Keratinocyte (primary cell): ENCODE data around the gene PAXIP1. TPM values are rescaled to one million over a fixed set of nuclear protein-coding genes. Genes with fewer than 3 reads are reported as not detected.

Experiments
- DNase-seq: peaks from one replicate; pipeline ENCODE4 v3.0.0-alpha.2; 2011; ENCODE audit warnings: low read depth, missing footprints, low spot score
- FAIRE-seq: peaks from 2 replicates; lab custom pipeline; 2011; peaks lifted over from hg19 to GRCh38; lab: Jason Lieb, UNC
- H2AFZ ChIP-seq: 2 replicates; pipeline ENCODE4 v1.6.0; 2012; ENCODE audit warnings: low read length, control low read depth, inconsistent platforms; ENCODE audit not compliant: control insufficient read depth
- H3K27ac ChIP-seq: 2 replicates; pipeline ENCODE4 v1.5.1; 2011; ENCODE audit warnings: low read length; ENCODE audit not compliant: control insufficient read depth, insufficient read depth
- H3K27me3 ChIP-seq: 3 replicates; pipeline ENCODE4 v1.6.0; 2011; ENCODE audit warnings: low read length; ENCODE audit not compliant: control insufficient read depth, insufficient read depth; ENCODE audit errors: extremely low read depth
- H3K36me3 ChIP-seq, 2 experiments: 2 replicates in 1 of 2; 3 replicates in 1 of 2; pipeline ENCODE4 v1.5.1; 2011; ENCODE audit warnings: low read length in 2 of 2, mild to moderate bottlenecking in 1 of 2; ENCODE audit not compliant: control insufficient read depth in 2 of 2, insufficient read depth in 2 of 2; ENCODE audit errors: extremely low read depth in 1 of 2
- H3K4me1 ChIP-seq: 3 replicates; pipeline ENCODE4 v1.5.1; 2011; ENCODE audit warnings: low read length; ENCODE audit not compliant: control insufficient read depth, insufficient read depth; ENCODE audit errors: extremely low read depth
- H3K4me2 ChIP-seq: 3 replicates; pipeline ENCODE4 v1.6.0; 2011; ENCODE audit warnings: low read depth, low read length; ENCODE audit not compliant: control insufficient read depth, insufficient read depth; ENCODE audit errors: extremely low read depth
- H3K4me3 ChIP-seq, 3 experiments: fragments of 200-600 bp in 1 of 3; sonication (generic) in 1 of 3; 2 replicates in 2 of 3; 3 replicates in 1 of 3; pipeline ENCODE4 v1.5.1; 2011 to 2016; ENCODE audit warnings: low read length in 3 of 3, mild to moderate bottlenecking in 3 of 3, control low read depth in 2 of 3, inconsistent platforms in 1 of 3, low read depth in 1 of 3, mixed read lengths in 1 of 3, mixed run types in 1 of 3, moderate library complexity in 1 of 3; ENCODE audit not compliant: control insufficient read depth in 2 of 3, insufficient read depth in 2 of 3; ENCODE audit errors: extremely low read depth in 1 of 3
- H3K79me2 ChIP-seq: 2 replicates; pipeline ENCODE4 v1.6.0; 2012; ENCODE audit warnings: low read length; ENCODE audit not compliant: control insufficient read depth, insufficient read depth
- H3K9ac ChIP-seq: 3 replicates; pipeline ENCODE4 v1.6.0; 2011; ENCODE audit warnings: low read length; ENCODE audit not compliant: control insufficient read depth, insufficient read depth; ENCODE audit errors: extremely low read depth
- H3K9me1 ChIP-seq: 3 replicates; pipeline ENCODE4 v1.6.0; 2011; ENCODE audit warnings: low read length; ENCODE audit not compliant: control insufficient read depth, insufficient read depth; ENCODE audit errors: extremely low read depth
- H3K9me3 ChIP-seq: 2 replicates; pipeline ENCODE4 v1.5.1; 2012; ENCODE audit warnings: low read depth, low read length; ENCODE audit not compliant: control insufficient read depth
- H4K20me1 ChIP-seq: 3 replicates; pipeline ENCODE4 v1.6.0; 2011; ENCODE audit warnings: low read length; ENCODE audit not compliant: control insufficient read depth, insufficient read depth; ENCODE audit errors: extremely low read depth
- CTCF ChIP-seq, 3 experiments: IDR thresholded peaks in 1 of 3; conservative IDR thresholded peaks in 1 of 3; optimal IDR thresholded peaks in 1 of 3; 2 replicates in 2 of 3; 3 replicates in 1 of 3; pipeline versions ENCODE3 to v1.5.1; 2011; ENCODE audit warnings: low read length in 3 of 3, mild to moderate bottlenecking in 3 of 3, moderate library complexity in 2 of 3, control low read depth in 1 of 3, inconsistent platforms in 1 of 3; ENCODE audit not compliant: insufficient read depth in 2 of 3; ENCODE audit errors: extremely low read depth in 1 of 3
- EZH2 ChIP-seq: IDR thresholded peaks from one replicate; pipeline ENCODE4 v1.6.1; 2012; ENCODE audit warnings: inconsistent platforms, mild to moderate bottlenecking, low read length, moderate library complexity
- dilution Hi-C: fragments of 300-500 bp; cut with MboI; formaldehyde crosslinking; loops from one replicate; pipeline ENCODE4 v1.7.0; 2020; ENCODE audit warnings: low sequenced_read_pairs; ENCODE audit not compliant: extremely low pct_ligation_motif_present
- polyA plus RNA-seq, 5 experiments: library from polyadenylated mRNA; depleted of rRNA in 3 of 5; stranded (reverse) in 3 of 5; stranded (forward) in 1 of 5; unstranded in 1 of 5; fragments of >200 nt; gene quantifications; 1 replicate in 1 of 5; 2 replicates in 3 of 5; 3 replicates in 1 of 5; pipeline versions ENCODE4 v1.2.1 to v1.2.3, GENCODE V29; 2011 to 2012; ENCODE audit warnings: missing spikeins in 2 of 5, low read depth in 1 of 5, low replicate concordance in 1 of 5

Gene PAXIP1
- polyA plus RNA-seq, 1 donor (not counting 4 experiments of a cell fraction or from before 2014, with no cell fraction given), result 9.4 TPM

GRCh38 chr7:155048006-155048405 is 45.1 kb upstream of the PAXIP1 start:
- no peak overlapping the region for H3K4me2 ChIP-seq
- DNase-seq (no peak), FAIRE-seq (no peak)
- no peaks in the 10 kb centered on the region for H4K20me1 ChIP-seq
- dilution Hi-C loops, result no loop called here
- no peak overlapping the region for H3K4me3 ChIP-seq
- H3K27me3 ChIP-seq, result no peaks in the 10 kb centered on the region
- no peaks in the 10 kb centered on the region for H3K9me3 ChIP-seq
- no peak overlapping the region for H3K27ac ChIP-seq
- no peak overlapping the region for H2AFZ ChIP-seq
- no peak overlapping the region for H3K9ac ChIP-seq
- TF ChIP-seq CTCF (optimal IDR thresholded peaks at IDR 0.05 in 1 of 3, IDR thresholded peaks at IDR 0.05 in 1 of 3, conservative IDR thresholded peaks at IDR 0.05 in 1 of 3; ENCODE audit: extremely low read depth in 1 of 3, insufficient read depth in 2 of 3, low read length in 3 of 3) (no peak), EZH2 (no peak)
- H3K36me3 ChIP-seq, result no peaks in the 10 kb centered on the region
- no peaks in the 10 kb centered on the region for H3K79me2 ChIP-seq
- no peaks in the 10 kb centered on the region for H3K9me1 ChIP-seq
- no peaks in the 10 kb centered on the region for H3K4me1 ChIP-seq

DNA sequence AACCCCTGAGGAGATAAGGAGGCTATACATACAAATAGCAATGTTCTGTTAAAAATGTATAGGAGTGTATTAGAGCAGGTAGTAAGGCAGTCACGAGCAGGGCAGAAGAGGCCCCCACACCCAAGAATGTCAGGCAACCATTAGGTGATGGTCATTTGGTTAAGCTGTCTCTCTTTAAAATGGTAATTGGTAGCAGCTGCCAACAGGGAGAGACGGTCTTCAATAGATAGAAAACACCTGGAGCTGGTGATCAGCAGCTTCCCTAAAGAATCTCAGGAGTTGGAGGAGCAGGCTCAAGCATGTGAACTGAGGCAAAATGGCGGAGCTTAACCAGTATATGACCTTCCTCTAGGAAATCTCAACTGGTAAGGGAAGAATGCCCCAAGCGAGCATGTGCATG is 40.8 kb upstream of the PAXIP1 start:
- Histone ChIP-seq H3K27ac (no peak overlapping the region), H3K4me2 (no peak overlapping the region), H3K4me1 (no peaks in the 10 kb centered on the region), H2AFZ (no peak overlapping the region), H4K20me1 (no peaks in the 10 kb centered on the region), H3K9me1 (no peaks in the 10 kb centered on the region), H3K79me2 (no peaks in the 10 kb centered on the region), H3K36me3 (no peaks in the 10 kb centered on the region), H3K4me3 (no peak overlapping the region), H3K9me3 (no peaks in the 10 kb centered on the region), H3K27me3 (no peaks in the 10 kb centered on the region), H3K9ac (no peak overlapping the region)
- DNase-seq, result no peak
- TF ChIP-seq CTCF (optimal IDR thresholded peaks at IDR 0.05 in 1 of 3, IDR thresholded peaks at IDR 0.05 in 1 of 3, conservative IDR thresholded peaks at IDR 0.05 in 1 of 3; ENCODE audit: extremely low read depth in 1 of 3, insufficient read depth in 2 of 3, low read length in 3 of 3) (no peak), EZH2 (no peak)
- dilution Hi-C loops, result no loop called here
- no peak for FAIRE-seq
